Neural cell (in vitro differentiated cells): ENCODE results near the gene SPATA13.

Experiments
- CTCF ChIP-seq: fragments of 450-650 bp; IDR thresholded peaks from 2 replicates; pipeline ENCODE4 v1.5.1; 2014; ENCODE audit warnings: antibody characterized with exemption, mild to moderate bottlenecking, moderate library complexity; ENCODE audit not compliant: poor library complexity, severe bottlenecking
- EP300 ChIP-seq: fragments of 450-650 bp; conservative IDR thresholded peaks from 2 replicates; pipeline ENCODE4 v1.6.1; 2014; ENCODE audit warnings: antibody characterized with exemption, mild to moderate bottlenecking, moderate library complexity; ENCODE audit not compliant: poor library complexity, severe bottlenecking
- EZH2 ChIP-seq: fragments of 200-600, 300-800 bp; shearing (Covaris generic), sonication (generic); IDR thresholded peaks from 2 replicates; pipeline ENCODE4 v1.6.1; 2014; ENCODE audit warnings: antibody characterized with exemption, low read length, borderline replicate concordance, mild to moderate bottlenecking; ENCODE audit not compliant: insufficient read depth, poor library complexity, severe bottlenecking
- MXI1 ChIP-seq: fragments of 450-650 bp; conservative IDR thresholded peaks from 2 replicates; pipeline ENCODE4 v1.6.1; 2014; ENCODE audit warnings: antibody characterized with exemption, mild to moderate bottlenecking; ENCODE audit not compliant: poor library complexity, severe bottlenecking
- POLR2AphosphoS5 ChIP-seq: IDR thresholded peaks from 2 replicates; pipeline ENCODE4 v1.6.1; 2012
- RAD21 ChIP-seq: fragments of 450-650 bp; conservative IDR thresholded peaks from 2 replicates; pipeline ENCODE4 v1.6.1; 2014; ENCODE audit warnings: antibody characterized with exemption, mild to moderate bottlenecking, moderate library complexity
- REST ChIP-seq: IDR thresholded peaks from 2 replicates; pipeline ENCODE4 v1.6.1; 2012; ENCODE audit warnings: borderline replicate concordance
- SMC3 ChIP-seq: fragments of 450-650 bp; conservative IDR thresholded peaks from 2 replicates; pipeline ENCODE4 v1.6.1; 2014; ENCODE audit warnings: antibody characterized with exemption, mild to moderate bottlenecking, moderate library complexity; ENCODE audit not compliant: poor library complexity
- TAF1 ChIP-seq: IDR thresholded peaks from 2 replicates; pipeline ENCODE4 v1.6.1; 2012; ENCODE audit warnings: low read depth

GRCh38 chr13:24123761-24124160 lies 36.8 kb upstream of the SPATA13 start:
- TF ChIP-seq CTCF (no peak), POLR2AphosphoS5 (no peak), REST (no peak), MXI1 (no peak), TAF1 (no peak), RAD21 (no peak), EP300 (no peak), EZH2 (no peak), SMC3 (no peak)
